ENCODE data around the gene CCDC78.

The CCDC78 gene

DNA sequence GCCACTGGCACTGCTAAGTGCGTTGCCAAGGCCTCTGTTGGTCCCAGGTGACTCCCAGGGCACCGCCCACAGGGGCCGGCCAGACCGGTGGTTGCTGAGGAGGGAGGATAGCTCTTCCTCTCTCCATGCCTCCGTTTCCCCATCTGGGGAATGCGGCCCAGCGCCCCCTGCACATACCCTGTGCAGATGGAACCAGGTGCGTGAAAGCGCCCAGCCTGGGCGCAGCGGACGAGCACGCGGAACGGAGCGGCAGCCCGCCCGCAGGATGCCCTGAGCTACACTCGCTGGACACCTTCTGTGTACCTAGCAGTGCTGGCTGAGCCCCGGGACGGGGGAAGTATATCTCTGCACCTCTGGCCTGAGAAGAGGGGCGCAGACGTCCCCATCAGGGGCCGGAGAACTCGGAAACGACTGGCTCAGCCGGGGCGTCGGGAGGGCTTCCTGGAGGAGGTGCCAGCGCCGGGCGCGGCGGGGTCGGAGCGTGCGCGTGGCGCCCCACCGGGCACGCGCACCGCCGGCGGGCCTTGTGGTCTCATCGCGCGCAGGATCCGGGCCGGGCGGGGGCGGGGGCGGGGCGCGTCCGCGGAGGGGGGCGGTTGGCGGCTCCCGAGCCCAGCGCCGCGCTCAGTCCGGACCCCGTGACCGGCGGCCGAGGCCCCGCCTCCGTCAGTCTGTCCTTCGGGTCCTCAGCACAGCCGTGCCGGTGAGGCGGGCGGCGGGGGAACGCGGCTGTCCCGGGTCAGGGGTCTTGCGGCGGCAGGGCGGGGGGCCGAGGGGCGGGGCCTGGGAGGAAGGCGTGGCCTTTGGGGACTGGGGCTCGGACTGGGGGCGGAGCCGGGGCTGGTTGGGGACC is at the start of gene CCDC78, which contains the start of gene HAGHL:
TSS of gene CCDC78 (minus strand) at position 6 of the 853 bp plus-strand sequence. CDS start 76 bp downstream, outside the sequence.
TSS of gene HAGHL (plus strand) at position 669 of the 853 bp plus-strand sequence. CDS start 404 bp downstream, outside the sequence.
- no peak for DNase-seq

DNA sequence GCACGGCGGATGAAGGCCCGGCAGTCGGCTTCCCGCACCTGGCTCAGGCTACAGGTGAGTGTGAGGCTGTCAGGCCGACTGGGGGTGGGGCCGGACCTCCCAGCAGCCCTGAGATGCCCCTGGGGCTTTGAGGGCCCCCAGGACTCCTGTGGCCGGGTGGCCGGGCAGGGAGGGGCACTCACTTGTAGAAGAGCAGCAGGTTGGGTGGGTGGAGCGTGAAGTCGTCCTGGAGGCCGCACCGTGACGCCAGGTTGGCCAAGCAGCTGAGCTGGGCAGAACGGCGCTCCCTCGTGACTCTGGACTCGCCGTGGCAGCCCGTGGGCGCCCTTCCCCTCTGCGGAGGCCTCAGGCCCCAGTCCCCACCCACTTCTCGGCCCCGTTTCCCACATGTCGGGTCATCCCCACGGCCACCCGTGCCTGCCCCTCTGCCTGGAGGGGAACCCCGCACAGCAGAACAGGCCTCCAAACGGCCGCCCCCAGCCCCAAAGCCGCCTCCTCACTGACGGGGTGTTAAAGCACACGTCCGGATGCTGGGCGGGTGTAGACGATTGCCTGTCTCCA is 49.1 kb upstream of the CCDC78 start:
- no peak for DNase-seq

DNA sequence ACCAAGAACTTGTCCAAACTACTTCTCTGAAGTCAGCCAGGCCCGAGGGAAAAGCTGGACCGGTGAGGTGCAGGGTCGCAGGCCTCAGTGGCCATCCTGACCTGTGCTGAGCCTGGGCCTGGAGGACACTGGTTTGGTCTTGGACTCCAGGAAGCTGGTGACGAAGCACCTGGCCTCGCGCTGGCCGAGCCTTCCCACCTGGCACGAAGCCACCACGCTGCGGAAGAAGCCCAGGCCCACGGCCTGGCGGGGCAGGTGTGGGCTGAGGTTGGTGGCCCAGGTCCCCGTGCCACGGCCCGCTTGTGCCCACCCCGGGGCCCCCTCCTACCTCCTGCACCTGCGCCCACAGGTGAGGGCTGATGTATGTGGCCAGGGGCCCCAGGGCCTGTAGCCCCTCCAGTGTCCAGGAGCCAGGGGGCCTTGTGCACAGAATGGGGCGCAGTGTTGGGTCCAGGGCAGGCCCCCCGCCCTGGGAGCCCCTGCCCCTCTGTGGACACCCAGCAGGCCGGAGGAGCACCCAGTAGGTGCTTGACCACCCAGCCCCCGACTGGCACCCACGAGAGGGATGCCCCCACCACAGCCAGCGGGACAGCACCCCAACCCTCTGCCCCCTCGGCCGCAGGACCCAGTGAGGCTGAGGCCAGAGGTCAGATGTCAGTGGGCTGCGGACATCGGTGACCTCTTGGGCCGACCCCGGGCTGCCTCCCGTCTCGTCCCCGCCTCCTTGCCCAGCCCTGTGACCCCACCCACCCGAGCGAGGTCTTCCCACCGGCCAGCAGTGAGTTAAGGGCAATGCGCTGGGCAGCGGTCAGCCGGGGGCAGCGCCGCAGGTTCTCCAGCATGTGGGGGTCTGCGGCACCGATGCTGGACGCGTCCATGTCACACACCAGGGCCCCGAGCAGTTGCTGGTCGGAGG is 48.1 kb upstream of the CCDC78 start:
- DNase-seq, result no peak

DNA sequence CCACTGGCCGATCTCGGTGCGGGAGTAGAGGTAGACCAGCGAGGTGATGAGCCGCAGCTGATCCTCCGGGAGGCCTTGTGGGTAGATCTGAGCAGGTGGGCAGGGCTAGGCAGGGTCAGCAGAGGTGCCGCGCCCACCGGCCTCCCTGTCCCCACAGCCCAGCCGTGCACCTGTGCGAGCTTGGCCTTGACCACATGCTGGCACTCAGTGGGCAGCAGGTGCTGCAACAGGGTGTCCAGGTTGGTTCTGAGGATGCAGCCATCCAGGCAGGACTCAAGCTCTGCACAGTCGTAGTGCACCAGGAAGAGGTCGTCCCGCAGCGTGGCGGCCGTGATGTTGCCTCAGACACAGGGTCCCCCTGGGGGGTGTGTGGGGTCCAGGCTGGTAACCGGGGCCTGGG is 46.7 kb upstream of the CCDC78 start:
- no peak for DNase-seq

DNA sequence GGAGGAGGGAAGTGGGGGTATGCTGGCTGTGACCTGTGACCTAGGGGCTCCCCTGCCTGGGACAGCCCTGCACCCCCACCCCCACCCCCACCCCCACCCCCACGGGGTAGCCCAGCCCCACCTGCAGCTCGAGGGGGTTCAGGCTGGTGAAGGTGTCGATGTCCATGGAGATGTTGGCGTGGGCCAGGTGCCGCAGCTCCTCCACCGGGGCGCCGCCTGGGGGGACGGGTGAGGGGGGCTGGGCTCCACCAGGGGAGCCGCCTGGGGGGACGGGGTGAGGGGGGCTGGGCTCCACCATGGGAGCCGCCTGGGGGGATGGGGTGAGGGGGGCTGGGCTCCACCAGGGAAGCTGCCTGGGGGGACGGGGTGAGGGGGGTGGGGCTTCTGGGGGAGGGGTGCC is 44.2 kb upstream of the CCDC78 start:
- DNase-seq, result no peak

DNA sequence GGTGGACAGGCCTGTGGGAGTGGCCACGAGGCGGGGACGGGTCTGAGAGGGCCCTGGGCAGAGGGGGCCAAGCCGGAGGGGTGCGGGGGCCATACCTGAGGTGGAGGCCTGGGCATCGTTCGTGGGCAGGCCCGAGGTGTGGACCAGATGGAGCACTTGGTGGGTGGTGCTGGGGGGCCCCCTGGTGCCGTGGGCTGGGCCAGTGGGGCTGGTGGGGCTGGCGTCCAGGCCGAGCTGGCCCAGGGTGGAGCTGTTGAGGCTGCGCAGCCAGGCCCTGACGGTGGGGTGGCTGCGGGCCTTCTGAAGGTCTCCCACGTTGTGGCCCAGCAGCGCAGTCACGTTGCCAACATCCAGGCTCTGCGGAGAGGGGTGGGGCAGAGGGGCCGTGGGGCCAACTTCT is 43.7 kb upstream of the CCDC78 start:
- no peak for DNase-seq

DNA sequence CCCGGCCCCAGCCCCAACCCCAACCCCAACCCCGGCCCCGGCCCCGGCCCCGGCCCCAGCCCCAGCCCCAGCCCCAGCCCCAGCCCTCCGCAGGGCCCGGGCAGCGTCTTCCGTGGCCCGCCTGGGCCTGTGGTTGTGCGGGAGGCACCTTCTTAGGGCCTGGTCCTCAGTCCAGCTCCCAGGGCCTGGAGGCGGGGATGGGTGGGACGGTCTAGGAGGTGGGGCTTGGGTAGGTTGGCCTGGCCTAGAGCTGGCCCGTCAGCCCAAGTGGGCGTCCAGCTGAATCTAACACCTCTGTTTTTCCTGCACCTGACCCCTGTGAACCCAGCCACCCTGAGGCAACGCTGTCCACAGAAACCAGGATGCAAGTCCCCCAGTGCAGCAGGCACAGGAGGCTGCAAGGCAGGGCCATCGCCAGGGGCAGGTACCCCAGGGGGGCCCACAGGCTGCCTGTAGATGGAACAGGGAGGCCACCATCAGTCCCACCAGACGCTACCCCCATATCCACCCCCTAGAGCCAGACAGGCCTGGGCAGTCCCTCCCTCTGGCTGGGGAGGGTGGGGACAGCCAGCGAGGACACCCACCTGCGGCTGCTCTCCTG is 43.0 kb upstream of the CCDC78 start:
- no peak for DNase-seq

DNA sequence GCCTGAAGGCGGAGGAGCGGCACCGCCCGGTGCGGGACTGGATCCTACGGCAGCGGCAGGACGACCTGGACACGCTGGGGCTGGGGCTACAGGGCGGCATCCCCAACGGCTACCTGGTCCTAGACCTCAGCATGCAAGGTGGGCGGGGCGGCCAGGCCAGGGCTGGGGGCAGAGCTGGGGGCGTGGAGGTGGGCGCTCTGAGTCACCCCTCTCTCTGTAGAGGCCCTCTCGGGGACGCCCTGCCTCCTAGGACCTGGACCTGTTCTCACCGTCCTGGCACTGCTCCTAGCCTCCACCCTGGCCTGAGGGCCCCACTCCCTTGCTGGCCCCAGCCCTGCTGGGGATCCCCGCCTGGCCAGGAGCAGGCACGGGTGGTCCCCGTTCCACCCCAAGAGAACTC is 42.2 kb upstream of the CCDC78 start:
- DNase-seq, result no peak

DNA sequence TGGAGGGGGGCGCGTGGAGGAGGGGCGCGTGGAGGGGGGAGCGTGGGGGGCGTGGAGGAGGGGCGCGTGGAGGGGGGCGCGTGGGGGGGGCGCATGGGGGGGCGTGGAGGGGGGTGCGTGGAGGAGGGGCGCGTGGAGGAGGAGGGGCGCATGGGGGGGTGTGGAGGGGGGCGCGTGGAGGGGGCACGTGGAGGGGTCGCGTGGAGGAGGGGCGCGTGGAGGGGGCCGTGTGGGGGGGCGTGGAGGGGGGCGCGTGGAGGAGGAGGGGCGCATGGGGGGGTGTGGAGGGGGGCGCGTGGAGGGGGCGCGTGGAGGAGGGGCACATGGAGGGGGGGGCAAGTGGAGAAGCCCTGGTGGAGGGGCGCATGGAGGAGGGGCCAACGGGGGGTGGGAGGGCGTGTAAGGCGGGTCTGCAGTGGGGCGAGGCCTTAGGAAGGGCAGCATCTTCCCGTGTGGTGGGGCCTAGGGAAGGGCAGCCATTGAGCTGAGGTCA is 41.5 kb upstream of the CCDC78 start:
- no peak for DNase-seq

DNA sequence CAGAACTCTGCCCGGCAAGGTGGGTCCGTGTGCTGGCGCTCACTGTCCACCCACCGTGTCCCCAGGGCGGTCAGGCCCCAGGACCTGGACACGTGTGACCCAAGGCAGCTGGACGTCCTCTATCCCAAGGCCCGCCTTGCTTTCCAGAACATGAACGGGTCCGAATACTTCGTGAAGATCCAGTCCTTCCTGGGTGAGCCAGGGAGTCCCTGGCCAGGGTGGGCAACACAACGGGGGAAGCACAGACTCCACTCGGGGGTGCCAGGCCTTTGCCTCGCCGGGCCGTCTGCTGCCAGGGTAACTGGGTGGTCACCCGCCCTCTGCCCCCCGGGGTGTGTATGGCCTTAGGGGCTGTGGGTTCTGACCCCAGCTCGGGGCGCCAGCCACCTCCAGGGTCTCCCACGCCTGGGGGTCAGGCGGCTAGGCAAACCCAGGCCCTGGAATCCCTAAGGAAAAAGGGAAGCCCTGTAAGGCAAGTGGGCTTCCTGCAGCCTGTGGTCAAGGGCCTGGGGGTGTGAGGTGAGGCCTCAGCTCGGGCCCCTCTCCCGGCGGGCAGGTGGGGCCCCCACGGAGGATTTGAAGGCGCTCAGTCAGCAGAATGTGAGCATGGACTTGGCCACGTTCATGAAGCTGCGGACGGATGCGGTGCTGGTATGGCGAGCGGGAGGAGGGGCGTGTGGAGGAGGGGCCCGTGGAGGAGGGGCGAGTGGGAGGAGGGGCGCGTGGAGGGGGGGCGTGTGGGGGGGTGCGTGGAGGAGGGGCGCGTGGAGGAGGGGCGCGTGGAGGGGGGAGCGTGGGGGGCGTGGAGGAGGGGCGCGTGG is 40.8 kb upstream of the CCDC78 start:
- DNase-seq, result no peak

DNA sequence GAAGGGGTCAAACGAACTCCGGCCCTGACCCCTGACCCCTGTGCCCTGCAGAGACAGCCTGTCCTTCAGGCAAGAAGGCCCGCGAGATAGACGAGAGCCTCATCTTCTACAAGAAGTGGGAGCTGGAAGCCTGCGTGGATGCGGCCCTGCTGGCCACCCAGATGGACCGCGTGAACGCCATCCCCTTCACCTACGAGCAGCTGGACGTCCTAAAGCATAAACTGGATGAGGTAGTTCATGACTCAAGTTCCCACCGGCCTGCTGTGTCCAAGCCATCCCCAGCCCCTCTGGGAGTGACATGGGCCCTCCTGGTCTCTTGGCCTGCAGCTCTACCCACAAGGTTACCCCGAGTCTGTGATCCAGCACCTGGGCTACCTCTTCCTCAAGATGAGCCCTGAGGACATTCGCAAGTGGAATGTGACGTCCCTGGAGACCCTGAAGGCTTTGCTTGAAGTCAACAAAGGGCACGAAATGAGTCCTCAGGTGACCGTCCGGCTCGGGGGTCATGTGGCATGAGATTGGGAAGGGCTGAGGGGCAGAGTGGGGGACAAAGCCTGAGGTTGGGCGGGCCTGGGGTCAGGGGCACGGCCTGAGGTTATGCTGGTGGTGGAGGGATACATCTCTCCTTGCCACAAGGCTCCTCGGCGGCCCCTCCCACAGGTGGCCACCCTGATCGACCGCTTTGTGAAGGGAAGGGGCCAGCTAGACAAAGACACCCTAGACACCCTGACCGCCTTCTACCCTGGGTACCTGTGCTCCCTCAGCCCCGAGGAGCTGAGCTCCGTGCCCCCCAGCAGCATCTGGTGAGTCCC is 40.0 kb upstream of the CCDC78 start:
- no peak for DNase-seq

DNA sequence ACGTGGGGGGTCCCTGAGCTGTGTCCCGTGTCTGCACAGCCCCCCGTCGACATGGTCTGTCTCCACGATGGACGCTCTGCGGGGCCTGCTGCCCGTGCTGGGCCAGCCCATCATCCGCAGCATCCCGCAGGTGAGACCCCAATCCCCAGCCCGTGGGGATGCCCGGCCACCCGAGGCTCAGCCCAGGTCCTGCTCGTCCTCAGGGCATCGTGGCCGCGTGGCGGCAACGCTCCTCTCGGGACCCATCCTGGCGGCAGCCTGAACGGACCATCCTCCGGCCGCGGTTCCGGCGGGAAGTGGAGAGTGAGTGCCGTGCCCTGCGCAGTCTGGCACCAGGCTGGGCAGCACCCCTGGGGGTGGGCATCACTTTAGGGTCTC is 39.2 kb upstream of the CCDC78 start:
- DNase-seq, result no peak

DNA sequence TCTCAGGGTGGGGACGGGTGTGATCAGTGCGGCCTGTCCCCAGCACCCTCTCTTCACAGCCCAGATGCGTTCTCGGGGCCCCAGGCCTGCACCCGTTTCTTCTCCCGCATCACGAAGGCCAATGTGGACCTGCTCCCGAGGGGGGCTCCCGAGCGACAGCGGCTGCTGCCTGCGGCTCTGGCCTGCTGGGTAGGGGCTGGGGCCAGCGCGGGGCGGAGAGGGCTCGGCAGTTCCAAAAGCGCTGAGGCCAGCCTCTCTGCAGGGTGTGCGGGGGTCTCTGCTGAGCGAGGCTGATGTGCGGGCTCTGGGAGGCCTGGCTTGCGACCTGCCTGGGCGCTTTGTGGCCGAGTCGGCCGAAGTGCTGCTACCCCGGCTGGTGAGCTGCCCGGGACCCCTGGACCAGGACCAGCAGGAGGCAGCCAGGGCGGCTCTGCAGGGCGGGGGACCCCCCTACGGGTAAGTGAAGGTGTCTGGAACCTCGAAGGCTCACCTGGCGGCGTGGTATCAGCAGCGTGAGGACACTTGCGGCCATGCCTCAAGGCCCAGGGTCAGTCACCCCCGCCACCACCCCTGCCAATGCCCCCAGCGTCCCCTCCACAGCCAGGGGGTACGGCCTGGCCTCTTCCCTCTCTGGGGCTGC is 38.7 kb upstream of the CCDC78 start:
- no peak for DNase-seq

DNA sequence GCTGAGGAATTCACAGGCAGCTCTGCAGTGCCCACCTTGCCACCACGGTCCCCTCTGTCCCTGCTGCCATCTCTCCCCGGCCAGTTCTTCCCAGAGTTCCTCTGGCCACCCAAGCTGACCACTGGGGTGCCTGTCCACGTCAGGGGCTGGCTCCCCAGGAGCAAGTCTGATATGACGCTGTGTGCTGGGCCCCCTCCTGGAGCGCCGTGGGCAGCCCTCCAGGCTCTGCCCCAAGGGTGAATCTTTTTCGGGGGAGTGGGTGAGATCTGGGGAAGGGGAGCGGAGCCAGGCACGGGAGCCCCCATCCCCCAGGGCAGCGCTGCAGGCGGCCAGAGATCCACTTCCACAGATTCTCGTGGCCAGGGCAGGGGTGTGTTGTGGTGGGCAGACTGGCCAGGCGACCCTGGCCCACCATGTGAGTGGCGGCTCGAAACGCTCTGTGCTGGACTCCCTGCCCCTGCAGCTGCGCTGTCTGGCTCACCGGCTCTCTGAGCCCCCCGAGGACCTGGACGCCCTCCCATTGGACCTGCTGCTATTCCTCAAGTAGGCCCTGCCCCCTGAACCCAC is 38.0 kb upstream of the CCDC78 start:
- no peak for DNase-seq

DNA sequence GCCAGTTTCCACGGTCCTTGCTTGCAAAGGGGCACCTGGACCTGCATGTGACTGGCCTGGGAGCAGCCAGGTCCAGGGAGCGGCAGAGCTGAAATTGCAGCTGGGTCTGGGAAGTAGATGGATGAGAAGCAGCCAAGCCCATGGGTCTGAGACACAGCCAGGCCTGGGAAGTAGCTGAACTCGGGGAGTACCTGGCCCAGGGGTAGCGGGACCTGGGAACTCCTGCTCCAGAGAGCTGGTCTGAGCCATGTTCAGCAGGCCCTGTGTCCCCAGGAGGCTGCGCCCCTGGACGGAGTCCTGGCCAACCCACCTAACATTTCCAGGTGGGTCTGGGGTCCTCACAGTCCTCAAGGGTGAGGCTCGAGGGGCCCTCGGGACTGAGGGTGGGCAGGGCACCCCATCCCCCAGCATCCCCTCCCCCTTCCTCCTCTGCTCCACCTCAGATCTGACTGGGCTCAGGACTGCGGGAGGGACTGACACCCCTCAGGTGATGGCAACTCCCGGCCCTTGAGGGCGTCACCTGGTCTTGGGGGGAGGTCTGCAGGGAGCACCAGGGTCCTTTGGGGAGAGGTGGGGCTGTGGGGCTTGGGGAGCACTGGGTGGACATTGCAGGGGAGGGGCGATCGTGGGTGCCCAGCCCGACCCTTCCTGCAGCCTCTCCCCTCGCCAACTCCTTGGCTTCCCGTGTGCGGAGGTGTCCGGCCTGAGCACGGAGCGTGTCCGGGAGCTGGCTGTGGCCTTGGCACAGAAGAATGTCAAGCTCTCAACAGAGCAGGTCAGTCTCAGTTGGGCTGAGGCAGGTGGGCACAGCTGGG is 37.3 kb upstream of the CCDC78 start:
- DNase-seq, result no peak

DNA sequence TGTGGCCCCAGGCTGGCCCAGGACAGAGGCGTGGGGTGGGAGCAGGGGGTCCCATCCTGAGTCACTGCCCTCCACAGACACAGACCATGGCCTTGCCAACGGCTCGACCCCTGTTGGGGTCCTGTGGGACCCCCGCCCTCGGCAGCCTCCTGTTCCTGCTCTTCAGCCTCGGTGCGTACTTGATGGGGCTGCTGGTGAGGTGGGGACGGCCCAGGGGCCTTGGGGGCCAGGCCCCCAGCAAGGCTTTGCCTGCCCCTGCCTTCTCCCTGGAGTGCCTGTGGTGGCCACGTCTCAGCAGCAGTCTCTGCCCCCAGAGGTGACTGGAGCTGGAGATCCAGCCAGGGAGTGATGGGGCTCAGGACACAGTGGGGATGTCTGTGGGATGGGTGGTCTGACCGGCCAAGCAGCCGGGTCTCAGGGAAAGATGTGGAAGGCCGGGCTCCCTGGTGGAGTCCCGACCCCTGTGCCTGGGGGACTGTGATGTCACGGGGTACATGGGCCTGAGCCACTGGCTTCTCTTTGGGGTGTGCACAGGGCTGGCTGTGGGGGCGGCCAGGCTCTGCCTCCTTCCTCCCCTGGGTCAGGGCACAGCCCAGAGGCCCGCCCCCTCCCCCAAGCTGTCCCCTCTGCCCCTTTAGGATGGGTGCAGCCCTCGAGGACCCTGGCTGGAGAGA is 36.5 kb upstream of the CCDC78 start:
- no peak for DNase-seq

DNA sequence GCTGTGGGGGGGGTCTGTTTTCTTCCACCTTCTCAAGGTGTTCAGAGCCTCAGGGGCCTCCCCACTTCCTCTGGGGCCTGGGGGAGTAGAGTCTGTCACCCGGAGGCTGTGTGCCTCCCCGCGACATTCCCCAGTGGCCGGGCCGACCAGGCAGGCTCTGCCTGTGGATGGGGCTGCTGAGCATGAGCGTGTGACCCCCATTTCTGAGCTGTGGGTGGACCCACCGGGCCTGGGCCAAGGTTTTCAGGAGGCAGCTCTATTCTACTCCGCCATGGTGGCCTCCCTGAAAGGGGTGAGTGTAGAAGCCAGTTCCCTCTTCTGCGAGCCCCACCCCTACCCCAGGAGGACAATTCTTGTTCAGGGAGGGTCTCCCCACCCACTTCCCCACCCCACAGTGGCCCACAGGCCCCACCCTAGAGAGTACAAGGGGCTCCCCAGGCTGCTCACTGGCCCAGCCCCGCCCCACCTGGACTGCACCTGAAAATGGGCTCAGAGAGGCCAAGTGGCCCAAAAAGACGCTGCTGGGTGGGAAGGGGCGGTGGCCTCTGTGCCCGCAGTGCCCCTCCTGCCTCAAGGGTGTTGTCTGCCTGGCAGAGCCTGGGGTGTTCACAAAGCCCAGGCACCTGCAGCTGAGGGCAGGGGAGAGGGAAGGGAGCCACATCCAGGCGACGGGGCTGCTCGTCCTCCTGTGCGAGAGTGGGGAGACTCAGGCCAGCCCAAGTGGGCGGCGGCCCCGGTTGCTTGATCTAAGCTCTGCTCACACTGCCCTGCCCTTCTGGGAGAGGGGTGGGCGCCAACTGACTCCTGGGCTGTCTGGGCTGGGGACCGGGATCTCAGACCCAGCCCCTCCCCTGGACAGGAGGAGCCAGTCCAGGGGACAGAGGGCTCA is 35.6 kb upstream of the CCDC78 start:
- no peak for DNase-seq
